Osteoblast (primary cell): Measurements from ENCODE around the gene KAT7. TPM values are rescaled to one million over a fixed set of nuclear protein-coding genes. Genes with fewer than 3 reads are reported as not detected.
A peak's percentile ranks its signal among the peaks of the same experiment; 100 is the strongest.

Experiments used
- DNase-seq: peaks from one replicate; pipeline ENCODE4 v3.0.0; 2011; ENCODE audit warnings: low spot score, mixed read lengths; ENCODE audit not compliant: insufficient read length; ENCODE audit errors: missing footprints
- H2AFZ ChIP-seq: 2 replicates; pipeline ENCODE4 v1.6.0; 2011; ENCODE audit warnings: mild to moderate bottlenecking, low read length
- H3K27ac ChIP-seq: 2 replicates; pipeline ENCODE4 v1.5.1; 2011; ENCODE audit warnings: mild to moderate bottlenecking, low read depth, low read length, moderate library complexity
- H3K27me3 ChIP-seq: 2 replicates; pipeline ENCODE4 v1.6.0; 2012; ENCODE audit warnings: mild to moderate bottlenecking, control low read depth, inconsistent platforms, low read length, moderate library complexity; ENCODE audit not compliant: insufficient read depth
- H3K36me3 ChIP-seq: 2 replicates; pipeline ENCODE4 v1.5.1; 2011; ENCODE audit warnings: mild to moderate bottlenecking, low read length, control low read depth, moderate library complexity; ENCODE audit not compliant: insufficient read depth
- H3K4me1 ChIP-seq: 2 replicates; pipeline ENCODE4 v1.5.1; 2011; ENCODE audit warnings: mild to moderate bottlenecking, low read length, control low read depth, moderate library complexity; ENCODE audit not compliant: insufficient read depth
- H3K4me2 ChIP-seq: 2 replicates; pipeline ENCODE4 v1.6.0; 2011; ENCODE audit warnings: mild to moderate bottlenecking, low read length; ENCODE audit not compliant: insufficient read depth
- H3K4me3 ChIP-seq: fragments of 200-600 bp; sonication (generic); 3 replicates; pipeline ENCODE4 v1.5.1; 2012; ENCODE audit warnings: mild to moderate bottlenecking, low read length, inconsistent platforms; ENCODE audit not compliant: insufficient read depth
- H3K79me2 ChIP-seq: 2 replicates; pipeline ENCODE4 v1.6.0; 2012; ENCODE audit warnings: mild to moderate bottlenecking, low read length, control low read depth, inconsistent platforms; ENCODE audit not compliant: insufficient read depth
- H3K9me3 ChIP-seq: 2 replicates; pipeline ENCODE4 v1.5.1; 2011; ENCODE audit warnings: low read depth, low read length, control low read depth
- H4K20me1 ChIP-seq: 2 replicates; pipeline ENCODE4 v1.6.0; 2012; ENCODE audit warnings: mild to moderate bottlenecking, low read length, control low read depth; ENCODE audit not compliant: insufficient read depth
- CTCF ChIP-seq: IDR thresholded peaks from 2 replicates; pipeline ENCODE4 v1.5.1; 2011; ENCODE audit warnings: mild to moderate bottlenecking, low read depth, low read length, moderate library complexity; ENCODE audit errors: extremely low read depth
- total RNA-seq: library from RNA; depleted of rRNA; stranded (reverse); fragments of >200 nt; gene quantifications from 2 replicates; pipeline ENCODE4 v1.2.3, GENCODE V29; 2012

KAT7 gene
- total RNA-seq, 1 donor, result 51.4 TPM

- H3K27me3 ChIP-seq, result no peaks in the 10 kb centered on the region
- TF ChIP-seq CTCF, result peak; percentile 70
- H4K20me1 ChIP-seq, result no peaks in the 10 kb centered on the region
- H3K27ac ChIP-seq, result peak overlapping the region; percentile 58
- H3K79me2 ChIP-seq, result no peaks in the 10 kb centered on the region
- peak overlapping the region; percentile 72 for H3K4me2 ChIP-seq
- no peaks in the 10 kb centered on the region for H3K9me3 ChIP-seq
- H3K4me1 ChIP-seq, result peaks cover 9% of the 10 kb centered on the region
- peak; percentile 97 for DNase-seq
- H2AFZ ChIP-seq, result peak overlapping the region; percentile 84
- H3K4me3 ChIP-seq, result peak overlapping the region; percentile 77
- no peaks in the 10 kb centered on the region for H3K36me3 ChIP-seq
Measured at GRCh38 chr17:49851387-49852291, 63.2 kb downstream of the KAT7 start.

- Histone ChIP-seq H3K36me3 (no peaks in the 10 kb centered on the region), H3K4me2 (no peak overlapping the region), H3K9me3 (no peaks in the 10 kb centered on the region), H3K79me2 (no peaks in the 10 kb centered on the region), H4K20me1 (no peaks in the 10 kb centered on the region), H2AFZ (no peak overlapping the region), H3K4me3 (no peak overlapping the region), H3K27ac (no peak overlapping the region), H3K4me1 (peaks cover 9% of the 10 kb centered on the region), H3K27me3 (no peaks in the 10 kb centered on the region)
- peak; percentile 83 for DNase-seq
- no peak for TF ChIP-seq CTCF
Measured at GRCh38 chr17:49853470-49854015, 65.1 kb downstream of the KAT7 start.

GRCh38 chr17:49854126-49854525, 65.6 kb downstream of the KAT7 start:
- DNase-seq, result peak; percentile 19

More at GRCh38 chr17:49854126-49854525, 65.6 kb downstream of the KAT7 start:
- Histone ChIP-seq H3K4me1 (peaks cover 9% of the 10 kb centered on the region), H3K27me3 (no peaks in the 10 kb centered on the region), H3K27ac (no peak overlapping the region), H3K4me2 (no peak overlapping the region), H3K36me3 (no peaks in the 10 kb centered on the region), H3K79me2 (no peaks in the 10 kb centered on the region), H2AFZ (no peak overlapping the region), H3K4me3 (no peak overlapping the region), H3K9me3 (no peaks in the 10 kb centered on the region), H4K20me1 (no peaks in the 10 kb centered on the region)
- TF ChIP-seq CTCF, result no peak
